Lung (tissue), 12 donors: Measurements from ENCODE around the gene MARF1. TPM values are rescaled to one million over a fixed set of nuclear protein-coding genes. Genes with fewer than 3 reads are reported as not detected.

ENCODE experiments used
- ATAC-seq: fragments of 200-7000 bp; cut with Tn5 transposase; one replicate; pipeline ENCODE4 v1.9.1; 2020; ENCODE audit warnings: moderate number of reproducible peaks; ENCODE audit not compliant: insufficient read depth, low FRiP score
- DNase-seq, 3 donors: peaks; one replicate each; pipeline ENCODE4 v3.0.0-alpha.2; 2013 to 2017
- H3K27ac ChIP-seq, 2 donors: one replicate each; pipeline ENCODE4 v1.5.1; 2013; ENCODE audit warnings: mild to moderate bottlenecking in 2 of 2, moderate library complexity in 2 of 2, control low read depth in 1 of 2, inconsistent platforms in 1 of 2, low read depth in 1 of 2, low read length in 1 of 2
- H3K27me3 ChIP-seq, 3 donors: one replicate each; pipeline ENCODE4 v1.5.1; 2013; ENCODE audit warnings: low read length in 2 of 3; ENCODE audit not compliant: control insufficient read depth in 3 of 3, insufficient read depth in 3 of 3
- H3K36me3 ChIP-seq, 4 donors: one replicate each; pipeline ENCODE4 v1.5.1; 2013; ENCODE audit warnings: low read length in 4 of 4, mild to moderate bottlenecking in 1 of 4, moderate library complexity in 1 of 4; ENCODE audit not compliant: control insufficient read depth in 4 of 4, insufficient read depth in 4 of 4
- H3K4me1 ChIP-seq, 5 donors: one replicate each; pipeline ENCODE4 v1.5.1; 2013; ENCODE audit warnings: low read length in 5 of 5, mild to moderate bottlenecking in 2 of 5, moderate library complexity in 1 of 5; ENCODE audit not compliant: control insufficient read depth in 5 of 5, insufficient read depth in 5 of 5
- H3K4me3 ChIP-seq: one replicate; pipeline ENCODE4 v1.5.1; 2013; ENCODE audit warnings: mild to moderate bottlenecking, control low read depth, moderate library complexity
- H3K9ac ChIP-seq, 2 donors: one replicate each; pipeline ENCODE4 v1.5.1; 2013; ENCODE audit warnings: low read length in 2 of 2, control low read depth in 1 of 2; ENCODE audit not compliant: insufficient read depth in 1 of 2
- H3K9me3 ChIP-seq, 4 donors: one replicate each; pipeline ENCODE4 v1.5.1; 2013; ENCODE audit warnings: low read length in 3 of 4, mild to moderate bottlenecking in 1 of 4, moderate library complexity in 1 of 4; ENCODE audit not compliant: control insufficient read depth in 4 of 4, insufficient read depth in 3 of 4
- CTCF ChIP-seq: IDR thresholded peaks from 2 replicates; pipeline ENCODE4 v1.5.1; 2012; ENCODE audit warnings: mild to moderate bottlenecking; ENCODE audit errors: control extremely low read depth, extremely low read depth
- WGBS, 2 donors: extraction: QIAGEN DNeasy Blood & Tissue Kit; methylation state at CpG; one replicate each; pipeline ENCODE4 v1.1.7; 2013; 5-methylcytosine and 5-hydroxymethylcytosine counted together
- polyA plus RNA-seq, 2 donors: library from polyadenylated mRNA; stranded (reverse); fragments of 200-250 nt; gene quantifications; one replicate each; pipeline ENCODE4 v1.2.1, GENCODE V29; 2013
- total RNA-seq, 2 donors: library from RNA; depleted of rRNA in 1 of 2; stranded (reverse); fragments of >200 nt in 1 of 2; gene quantifications; one replicate each; pipeline ENCODE4 v1.2.1, GENCODE V29; 2014 to 2021
- donor health status: control.
- donor health status: control.
- donor health status: Bipolar disorder and iron deficiency.
- donor health status: healthy.
- donor health status: DM: yes; HTN: yes; CAD: no.

The MARF1 gene
- total and polyA plus RNA-seq, 4 donors, result 18.0 to 72.1 (median 41.9) TPM

GRCh38 chr16:15654591-15654990 lies 11.6 kb upstream of the MARF1 start:
- no peak for DNase-seq
- 80 to 98% methylated on average over 2 of the region's 2 CpGs for WGBS, 2 donors

GRCh38 chr16:15653227-15653626 lies 10.3 kb upstream of the MARF1 start:
- Histone ChIP-seq H3K27me3 (no peaks in the 10 kb centered on the region), H3K36me3 (peaks cover 0 to 7% (median 0%) of the 10 kb centered on the region in 4 donors), H3K9ac (peak overlapping the region in 1 of 2 donors; percentile 13), H3K4me3 (no peak overlapping the region), H3K27ac (no peak overlapping the region), H3K4me1 (peaks cover 0 to 23% (median 3%) of the 10 kb centered on the region in 5 donors), H3K9me3 (no peaks in the 10 kb centered on the region)
- peak; percentile 53 to 81 (median 75) for DNase-seq
- no peak for ATAC-seq
- TF ChIP-seq CTCF, result no peak
- 29 to 51% methylated on average over 4 of the region's 4 CpGs for WGBS, 2 donors

More at GRCh38 chr16:15654591-15654990, 11.6 kb upstream of the MARF1 start:
- Histone ChIP-seq H3K27me3 (no peaks in the 10 kb centered on the region), H3K9ac (no peak overlapping the region), H3K4me1 (peaks cover 0 to 20% (median 3%) of the 10 kb centered on the region in 5 donors), H3K4me3 (no peak overlapping the region), H3K36me3 (peaks cover 0 to 7% (median 0%) of the 10 kb centered on the region in 4 donors), H3K9me3 (no peaks in the 10 kb centered on the region), H3K27ac (no peak overlapping the region)
- TF ChIP-seq CTCF, result no peak
- no peak for ATAC-seq

- peak in 1 of 3 donors; percentile 25 for DNase-seq
Observed at GRCh38 chr16:15652293-15653001, 9.5 kb upstream of the MARF1 start.

More at GRCh38 chr16:15652293-15653001, 9.5 kb upstream of the MARF1 start:
- WGBS, 2 donors, result 85 to 90% methylated on average over 14 of the region's 14 CpGs
- Histone ChIP-seq H3K36me3 (peaks cover 0 to 7% (median 0%) of the 10 kb centered on the region in 4 donors), H3K9me3 (no peaks in the 10 kb centered on the region), H3K9ac (peak overlapping the region in 1 of 2 donors; percentile 13), H3K27ac (no peak overlapping the region), H3K27me3 (no peaks in the 10 kb centered on the region), H3K4me1 (peaks cover 0 to 23% (median 3%) of the 10 kb centered on the region in 5 donors), H3K4me3 (no peak overlapping the region)
- no peak for TF ChIP-seq CTCF
- no peak for ATAC-seq
